ENCODE data around the gene FZD8.

GRCh38 chr10:35639728-35640401 is 2.2 kb downstream of the FZD8 start:
- TF ChIP-seq CTCF (IDR thresholded peaks at IDR 0.05; ENCODE audit: low read depth, low read length), result no peak
- no peak for TF ChIP-seq EZH2phosphoT487 (IDR thresholded peaks at IDR 0.05; ENCODE audit: low read depth)
